SH-SY5Y (cell line): Measurements from ENCODE around the gene EXOSC7.

ENCODE experiments used
- GATA2 ChIP-seq: IDR thresholded peaks from 2 replicates; pipeline ENCODE4 v1.6.1; 2011; ENCODE audit warnings: mild to moderate bottlenecking, low read depth, low read length
- GATA3 ChIP-seq: IDR thresholded peaks from 2 replicates; pipeline ENCODE4 v1.6.1; 2011; ENCODE audit warnings: low read depth, mild to moderate bottlenecking, low read length, moderate library complexity

EXOSC7 gene

DNA sequence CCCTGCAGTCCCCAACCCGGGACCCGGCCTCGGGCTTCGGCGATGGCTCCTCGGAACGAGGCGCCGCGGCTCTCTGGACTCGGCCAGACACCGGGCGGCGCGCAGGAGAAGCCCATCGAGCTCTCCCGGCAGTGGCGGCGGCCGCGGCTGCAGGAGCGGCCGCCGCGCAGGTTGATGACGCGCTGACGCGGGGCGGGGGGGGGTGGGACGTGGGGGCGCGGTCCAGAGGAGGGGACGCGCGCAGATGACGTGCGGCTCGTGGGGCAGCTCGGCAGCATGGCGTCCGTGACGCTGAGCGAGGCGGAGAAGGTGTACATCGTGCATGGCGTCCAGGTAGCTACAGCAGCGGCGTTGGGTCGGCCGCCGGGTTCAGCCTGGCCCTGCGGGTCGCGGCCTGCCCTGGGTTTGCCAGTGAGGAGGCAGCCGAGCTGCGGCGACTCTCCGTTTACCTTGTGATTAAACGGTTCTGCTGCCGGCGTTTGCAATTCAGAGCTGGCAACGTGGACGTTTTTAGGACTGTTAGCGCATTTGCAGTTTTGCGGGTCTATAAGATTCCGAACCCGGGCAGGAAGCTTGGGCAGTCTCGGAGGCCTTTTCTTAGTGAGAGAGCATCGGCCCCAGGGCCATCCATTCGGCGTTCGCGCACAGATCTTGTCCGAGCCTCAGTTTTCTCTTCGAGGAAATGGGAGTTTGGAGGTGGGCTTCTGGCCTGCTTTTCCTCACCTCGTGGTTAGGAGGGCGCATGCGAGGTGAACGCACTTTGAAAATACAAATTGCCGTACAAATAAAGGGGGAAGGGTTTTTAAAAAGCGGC lies at the start of gene EXOSC7, which contains the start of gene ZDHHC3:
Gene EXOSC7 (plus strand): TSS at position 243 of the 814 bp plus-strand sequence. CDS start 34 bp downstream, at position 277.
Gene ZDHHC3 (minus strand): TSS at position 173 of the 814 bp plus-strand sequence. CDS start 16,738 bp downstream, outside the sequence.
- no peak for TF ChIP-seq GATA3
- TF ChIP-seq GATA2 = no peak

DNA sequence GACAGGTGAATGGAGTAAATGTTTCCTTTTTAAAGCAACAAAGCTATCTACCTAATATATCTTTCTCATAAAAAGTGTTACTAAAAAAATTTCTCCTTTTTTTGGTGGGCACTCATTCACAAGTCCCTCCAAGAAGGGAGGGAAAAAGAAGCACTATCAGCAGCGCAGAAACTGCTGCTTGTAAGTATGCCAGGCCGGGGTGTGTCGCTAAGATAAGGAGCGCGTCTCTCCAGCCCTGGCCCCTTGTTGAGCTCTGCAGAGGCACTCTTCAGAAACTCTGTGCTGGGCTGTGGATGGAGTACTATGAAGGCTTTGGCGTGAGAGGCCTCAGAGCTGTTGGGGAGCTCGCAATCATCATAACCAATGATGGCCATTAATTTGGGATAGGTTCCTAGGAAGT lies 49.1 kb upstream of the EXOSC7 start:
- TF ChIP-seq GATA3 (no peak), GATA2 (no peak)

DNA sequence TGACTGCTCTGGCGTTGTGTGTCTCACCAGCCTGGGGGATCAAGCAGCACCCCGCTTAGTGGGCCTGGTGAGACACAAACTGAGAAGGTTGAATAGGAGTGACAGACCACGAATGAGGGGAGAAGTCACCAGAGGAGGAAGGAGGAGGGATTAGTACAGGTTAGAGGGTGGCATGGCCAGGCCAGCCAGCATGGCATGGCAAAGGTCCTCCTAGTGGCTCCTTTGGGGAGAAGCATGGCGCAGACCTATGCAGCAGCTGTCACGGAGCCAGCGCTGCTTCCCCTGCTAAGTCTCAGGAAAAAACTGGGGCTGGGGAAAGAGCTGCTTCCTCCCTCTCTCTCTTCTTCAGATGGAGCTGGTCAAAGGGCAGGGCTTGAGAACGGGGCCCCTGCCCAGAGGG lies 48.7 kb upstream of the EXOSC7 start:
- TF ChIP-seq GATA2 (no peak), GATA3 (no peak)

DNA sequence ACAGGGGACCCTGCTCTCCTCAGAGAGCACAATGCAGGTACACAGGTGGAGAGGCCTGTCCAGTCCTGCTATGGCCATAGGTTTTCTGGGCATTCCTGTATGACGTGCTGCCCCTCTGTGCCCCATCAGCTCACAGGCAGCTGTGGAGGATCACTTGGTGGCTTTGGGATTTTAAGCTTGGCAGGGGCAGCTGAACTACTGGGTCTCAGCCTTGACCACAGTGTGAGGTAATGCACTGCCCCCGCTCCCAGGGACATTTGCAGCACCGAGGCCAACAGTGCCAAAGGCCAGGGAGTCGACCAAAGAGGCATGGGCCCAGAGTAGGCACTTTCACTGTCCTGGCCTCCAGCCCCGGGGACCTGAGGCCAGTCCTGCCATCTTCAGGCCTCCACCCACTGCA lies 46.3 kb upstream of the EXOSC7 start:
- TF ChIP-seq GATA3 = no peak
- no peak for TF ChIP-seq GATA2

DNA sequence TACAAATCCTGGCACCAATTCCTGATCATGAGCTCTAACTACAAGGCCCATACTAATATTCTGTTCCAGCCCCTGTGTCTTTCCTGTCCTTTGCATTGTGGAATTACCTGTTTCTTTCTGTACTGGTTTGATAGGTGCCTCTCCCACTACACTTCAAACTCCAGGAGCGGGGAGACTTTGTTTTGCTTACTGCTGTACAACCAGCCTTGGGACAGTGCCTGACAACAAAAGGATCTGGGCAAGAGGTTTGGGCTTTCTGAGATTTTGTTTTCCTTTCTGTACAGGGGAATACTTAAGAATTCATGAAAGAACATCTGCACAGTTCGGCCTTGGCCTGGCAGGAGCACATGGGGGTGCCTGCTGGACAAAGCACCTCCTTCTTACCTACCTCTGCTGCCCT lies 45.1 kb upstream of the EXOSC7 start:
- no peak for TF ChIP-seq GATA2
- TF ChIP-seq GATA3 = no peak

DNA sequence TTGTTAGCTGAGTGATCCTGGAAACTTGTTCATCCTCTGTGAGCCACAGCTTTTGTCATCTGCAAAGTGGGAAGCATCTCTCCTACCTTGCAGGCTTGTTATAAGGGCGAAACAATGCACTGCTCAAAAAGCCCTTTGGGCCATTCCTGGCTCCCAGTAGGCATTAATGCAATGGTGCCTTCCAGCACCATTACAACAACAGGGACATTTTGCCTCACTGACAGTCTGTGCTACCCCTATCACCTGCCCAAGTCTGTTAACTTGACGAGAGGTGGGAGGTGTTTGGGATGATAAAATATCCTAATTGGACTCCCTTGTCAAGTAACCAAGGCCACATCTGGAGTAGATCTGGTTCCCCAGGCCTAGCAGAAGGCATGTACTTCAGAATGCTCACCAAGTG lies 44.3 kb upstream of the EXOSC7 start:
- TF ChIP-seq GATA2 (no peak), GATA3 (no peak)

DNA sequence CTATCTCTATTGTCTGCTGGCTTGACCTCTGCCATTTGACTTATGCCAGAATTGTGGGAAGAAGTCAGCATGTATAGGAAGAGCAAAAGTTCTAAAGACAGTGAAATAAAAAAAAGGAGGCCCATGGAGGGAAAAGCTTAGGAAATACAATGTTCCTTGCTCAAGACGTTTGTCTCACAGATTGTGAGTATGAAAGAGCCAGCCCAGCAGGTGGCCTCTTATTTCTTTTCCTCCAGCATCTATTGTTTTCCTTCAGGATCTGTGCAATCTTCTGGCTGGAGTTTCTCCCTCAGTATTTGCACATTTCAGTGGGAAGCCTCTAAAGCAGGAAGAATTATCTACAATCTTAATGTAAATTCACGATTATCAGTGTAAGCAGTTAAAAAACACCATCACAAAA lies 43.8 kb upstream of the EXOSC7 start:
- TF ChIP-seq GATA2 (no peak), GATA3 (no peak)

DNA sequence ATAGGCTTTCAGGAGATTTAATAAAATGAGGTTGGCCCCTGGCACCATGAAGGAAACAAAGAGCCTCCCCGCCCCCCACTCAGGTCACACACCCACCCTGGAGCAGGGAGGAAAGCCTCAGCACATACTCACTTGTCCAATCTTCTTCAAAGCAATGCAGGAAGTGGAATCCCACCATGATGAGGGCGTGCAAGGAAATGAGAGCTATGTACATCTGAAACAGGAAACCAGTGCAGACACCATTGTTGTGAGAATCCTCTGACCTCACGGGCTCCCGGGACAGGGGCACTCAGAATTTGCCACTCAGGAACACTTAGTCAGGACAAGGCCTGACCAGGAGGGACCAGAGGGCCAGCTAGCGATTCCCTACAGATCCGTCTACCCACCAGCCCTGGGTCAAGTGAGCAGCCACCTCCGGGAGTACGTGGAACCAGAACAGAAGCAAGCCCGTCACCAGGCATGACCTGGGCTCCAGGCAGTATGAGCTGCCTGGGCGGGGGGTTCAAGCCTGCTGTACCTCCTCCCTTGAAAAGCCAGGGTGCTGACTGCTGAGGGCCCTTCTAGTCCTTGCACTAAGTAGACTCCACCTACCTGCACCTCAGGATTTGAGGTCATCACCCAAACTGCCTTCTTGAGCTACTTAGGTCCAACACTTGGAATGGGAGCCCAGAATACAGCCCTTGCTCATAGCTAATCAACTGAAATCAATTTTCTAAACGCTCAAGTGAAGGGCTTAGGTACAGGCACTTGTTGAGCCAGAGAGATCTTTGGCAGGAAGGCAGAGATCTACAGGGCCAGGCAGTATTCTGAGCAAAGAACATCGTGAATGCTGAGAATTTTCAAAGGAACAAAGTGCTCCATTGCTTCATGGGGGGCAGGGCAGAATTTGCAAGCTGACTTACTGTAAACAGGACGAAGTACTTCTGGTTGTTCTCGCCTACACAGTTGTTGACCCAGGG lies 42.8 kb upstream of the EXOSC7 start:
- no peak for TF ChIP-seq GATA2
- no peak for TF ChIP-seq GATA3

DNA sequence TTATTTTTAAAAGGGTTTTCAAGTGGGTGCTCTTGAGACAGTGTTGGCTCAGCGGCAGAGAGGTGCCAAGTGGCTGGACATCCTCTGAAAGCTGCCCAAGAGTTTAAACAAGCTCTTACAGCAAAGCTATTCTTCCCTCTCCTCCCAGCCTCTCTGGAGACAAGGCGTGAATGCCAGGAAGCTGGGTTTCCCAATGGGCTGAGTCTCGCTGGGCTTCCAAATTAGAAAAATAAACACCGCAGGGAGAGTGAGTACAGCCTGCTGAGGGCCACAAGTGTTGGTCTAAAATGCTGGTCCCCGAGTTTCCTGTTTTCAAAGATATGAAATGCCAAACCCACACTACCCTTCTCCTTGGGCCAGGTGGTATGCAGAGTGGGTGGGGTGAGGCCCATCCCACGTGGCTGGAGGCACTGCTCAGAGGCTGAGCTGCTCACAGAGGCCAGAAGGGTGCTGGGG lies 36.4 kb upstream of the EXOSC7 start:
- TF ChIP-seq GATA2 = no peak
- TF ChIP-seq GATA3 = no peak

DNA sequence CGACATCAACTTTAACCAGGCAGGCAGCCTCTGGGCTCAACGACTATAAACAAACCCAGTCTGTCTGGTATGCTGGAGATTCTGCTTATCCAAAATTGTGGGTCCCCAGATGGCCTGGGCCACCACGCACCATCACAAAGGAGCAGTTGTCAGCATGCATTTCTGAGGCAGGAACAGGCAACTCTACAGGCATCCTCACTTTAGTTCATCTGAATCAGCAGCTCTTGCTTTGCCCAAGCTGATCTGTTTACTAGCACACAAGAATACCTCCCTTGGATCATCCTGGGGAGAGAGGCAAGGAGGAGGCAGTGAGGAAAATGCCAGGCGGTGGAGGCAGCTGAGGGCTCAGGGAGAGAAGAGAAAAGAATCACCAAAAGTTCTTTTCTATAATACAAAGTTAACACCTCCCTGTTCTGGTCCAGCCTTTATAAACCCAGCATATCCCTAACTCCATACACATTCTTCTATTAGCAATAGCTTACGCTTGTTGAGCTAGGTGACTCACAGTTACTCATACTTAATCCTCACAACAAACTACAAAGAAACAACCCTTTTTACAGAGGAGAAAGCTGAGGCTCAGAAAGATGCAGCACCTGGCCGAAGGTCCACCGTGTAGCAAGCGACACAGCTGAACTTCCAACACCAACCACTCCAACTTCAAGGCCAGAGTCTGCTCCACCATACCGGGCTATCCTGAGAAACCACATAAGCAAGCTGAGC lies 33.7 kb upstream of the EXOSC7 start:
- TF ChIP-seq GATA2 (no peak), GATA3 (no peak)

DNA sequence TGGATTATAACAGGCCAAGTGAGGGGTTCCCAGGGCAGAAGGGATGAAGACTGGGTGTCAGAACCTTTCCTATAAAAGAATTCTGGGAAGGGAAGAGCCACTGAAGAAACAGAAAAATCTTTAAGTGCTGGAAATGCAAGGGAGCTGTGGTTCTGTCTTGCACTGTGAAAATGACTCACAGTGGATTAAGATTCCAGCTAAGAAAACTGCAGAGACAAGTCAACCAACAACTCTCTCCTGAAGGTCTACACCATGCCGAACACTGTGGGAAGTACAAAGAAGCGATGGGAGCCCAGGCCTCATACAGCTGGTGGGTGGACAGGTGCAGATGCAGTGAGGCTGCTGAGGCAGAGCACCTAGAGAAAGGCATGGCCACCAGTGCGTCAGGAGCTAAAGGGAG lies 27.8 kb upstream of the EXOSC7 start:
- TF ChIP-seq GATA3 (no peak), GATA2 (no peak)

DNA sequence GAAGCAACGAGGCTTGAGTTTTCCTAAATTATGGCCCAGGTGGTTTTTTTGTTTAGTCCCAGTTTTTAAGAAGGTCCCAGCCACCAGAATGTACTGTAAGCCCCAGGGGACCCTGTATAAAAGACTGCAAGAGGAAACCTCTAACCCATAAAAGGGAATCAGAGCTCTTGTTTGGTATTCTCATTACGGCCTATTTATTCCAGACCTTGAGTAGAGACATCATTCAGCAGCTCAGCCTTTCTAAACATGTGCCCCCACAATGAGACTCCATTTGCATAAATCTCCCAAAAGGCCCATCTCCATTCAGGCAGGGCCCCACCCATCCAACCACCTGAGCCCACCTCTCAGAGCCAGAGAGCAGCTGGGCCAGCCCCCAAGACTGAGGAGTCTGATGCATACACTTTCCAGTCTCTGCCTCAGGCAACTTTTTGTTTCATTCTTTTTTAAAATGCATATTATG lies 25.7 kb upstream of the EXOSC7 start:
- TF ChIP-seq GATA3 (no peak), GATA2 (no peak)

DNA sequence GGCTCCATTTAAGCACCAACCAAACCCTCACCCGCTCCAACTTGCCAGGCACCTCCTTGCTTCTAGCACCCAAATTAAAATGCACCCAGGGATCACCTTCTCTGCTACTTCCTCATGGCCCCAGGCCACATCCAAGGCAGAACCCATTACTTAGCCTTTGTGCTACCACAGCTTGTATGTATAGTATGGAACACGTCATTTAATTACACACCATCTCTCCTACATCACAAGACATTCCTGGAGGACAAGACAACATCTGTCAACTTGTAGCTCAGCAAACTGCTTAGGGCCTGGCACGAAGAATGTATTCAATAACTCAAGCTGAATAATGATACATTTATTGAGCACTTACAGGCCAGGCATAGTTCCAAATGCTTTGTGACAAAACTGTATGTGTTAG lies 23.4 kb upstream of the EXOSC7 start:
- TF ChIP-seq GATA3 (no peak), GATA2 (no peak)

DNA sequence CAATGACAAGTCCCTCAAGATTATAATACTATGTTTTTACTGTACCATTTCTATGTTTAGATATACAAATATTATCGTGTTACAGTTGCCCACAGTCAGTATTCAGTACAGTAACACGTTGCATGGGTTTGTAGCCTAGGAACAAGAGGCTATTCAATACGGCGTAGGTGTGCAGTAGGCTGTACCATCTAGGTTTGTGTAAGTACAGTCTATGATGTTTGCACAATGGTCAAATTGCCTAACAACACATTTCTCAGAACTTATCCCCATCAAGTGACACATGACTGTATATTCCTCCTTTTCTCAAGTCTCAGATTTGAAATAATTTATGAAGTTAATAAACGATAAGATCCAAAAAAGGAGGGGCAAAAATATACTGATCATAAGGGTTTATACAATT lies 21.7 kb upstream of the EXOSC7 start:
- TF ChIP-seq GATA3 = no peak
- TF ChIP-seq GATA2 = no peak
